ENCODE measurements around the gene BRD2. TPM values are rescaled to one million over a fixed set of nuclear protein-coding genes. Genes with fewer than 3 reads are reported as not detected.
A peak's percentile ranks its signal among the peaks of the same experiment; 100 is the strongest.

BRD2 gene
- total RNA-seq: 295 and 306 TPM in 2 replicates

- H3K4me3 Mint-ChIP-seq (ENCODE audit: low read depth): peak within 1 kb of the TSS; percentile 94
- intact Hi-C loops (cut with micrococcal nuclease): loop anchor here (1.0 to 2.0 kb wide), 2 partner anchors 23 to 35 kb away; no protein-coding TSS in a partner anchor
- peaks cover 30% of the 10 kb centered on the region for H3K4me1 Mint-ChIP-seq (ENCODE audit: low read depth)
- peaks cover 36% of the 10 kb centered on the region for H3K36me3 Mint-ChIP-seq (ENCODE audit: low read depth)
- peak; percentile 97 for DNase-seq (ENCODE audit: low spot score)
- H3K27ac Mint-ChIP-seq: peak within 1 kb of the TSS; percentile 98
- no peaks in the 10 kb centered on the region for H3K9me3 Mint-ChIP-seq
- no peaks in the 10 kb centered on the region for H3K27me3 Mint-ChIP-seq (ENCODE audit: low read depth)
Measured at GRCh38 chr6:32968093-32968866, at the start of gene BRD2. TSS of gene BRD2 (plus strand) at chr6:32968594. CDS start at chr6:32972899, 4,305 bp downstream.

GRCh38 chr6:32920715-32921114, 47.7 kb upstream of the BRD2 start:
- H3K27me3 Mint-ChIP-seq (ENCODE audit: low read depth): peaks cover 41% of the 10 kb centered on the region
- H3K9me3 Mint-ChIP-seq: no peaks in the 10 kb centered on the region
- intact Hi-C loops (cut with micrococcal nuclease): no loop called here
- H3K27ac Mint-ChIP-seq: no peak overlapping the region
- DNase-seq (ENCODE audit: low spot score): no peak
- no peak overlapping the region for H3K4me3 Mint-ChIP-seq (ENCODE audit: low read depth)
- H3K36me3 Mint-ChIP-seq (ENCODE audit: low read depth): no peaks in the 10 kb centered on the region
- H3K4me1 Mint-ChIP-seq (ENCODE audit: low read depth): peaks cover 9% of the 10 kb centered on the region

GRCh38 chr6:32922083-32922482, 46.3 kb upstream of the BRD2 start:
- Mint-ChIP-seq H3K4me3 (ENCODE audit: low read depth) (no peak overlapping the region), H3K36me3 (ENCODE audit: low read depth) (no peaks in the 10 kb centered on the region), H3K4me1 (ENCODE audit: low read depth) (no peaks in the 10 kb centered on the region), H3K27ac (no peak overlapping the region), H3K9me3 (no peaks in the 10 kb centered on the region), H3K27me3 (ENCODE audit: low read depth) (peaks cover 40% of the 10 kb centered on the region)
- DNase-seq (ENCODE audit: low spot score): no peak
- intact Hi-C loops (cut with micrococcal nuclease): no loop called here

GRCh38 chr6:32931211-32931610, 37.2 kb upstream of the BRD2 start:
- H3K9me3 Mint-ChIP-seq: no peaks in the 10 kb centered on the region
- intact Hi-C loops (cut with micrococcal nuclease): no loop called here
- no peak overlapping the region for H3K4me3 Mint-ChIP-seq (ENCODE audit: low read depth)
- H3K36me3 Mint-ChIP-seq (ENCODE audit: low read depth): no peaks in the 10 kb centered on the region
- peaks cover 23% of the 10 kb centered on the region for H3K27me3 Mint-ChIP-seq (ENCODE audit: low read depth)
- no peak for DNase-seq (ENCODE audit: low spot score)
- no peak overlapping the region for H3K27ac Mint-ChIP-seq
- peaks cover 7% of the 10 kb centered on the region for H3K4me1 Mint-ChIP-seq (ENCODE audit: low read depth)

GRCh38 chr6:32932132-32932868, 36.1 kb upstream of the BRD2 start:
- no peaks in the 10 kb centered on the region for H3K36me3 Mint-ChIP-seq (ENCODE audit: low read depth)
- no peaks in the 10 kb centered on the region for H3K9me3 Mint-ChIP-seq
- DNase-seq (ENCODE audit: low spot score): no peak
- H3K4me1 Mint-ChIP-seq (ENCODE audit: low read depth): peaks cover 7% of the 10 kb centered on the region
- H3K27ac Mint-ChIP-seq: no peak overlapping the region
- intact Hi-C loops (cut with micrococcal nuclease): loop anchor here (2.0 kb wide), 2 partner anchors 15 to 53 kb away; no protein-coding TSS in a partner anchor
- H3K27me3 Mint-ChIP-seq (ENCODE audit: low read depth): peaks cover 18% of the 10 kb centered on the region
- H3K4me3 Mint-ChIP-seq (ENCODE audit: low read depth): no peak overlapping the region

DNA sequence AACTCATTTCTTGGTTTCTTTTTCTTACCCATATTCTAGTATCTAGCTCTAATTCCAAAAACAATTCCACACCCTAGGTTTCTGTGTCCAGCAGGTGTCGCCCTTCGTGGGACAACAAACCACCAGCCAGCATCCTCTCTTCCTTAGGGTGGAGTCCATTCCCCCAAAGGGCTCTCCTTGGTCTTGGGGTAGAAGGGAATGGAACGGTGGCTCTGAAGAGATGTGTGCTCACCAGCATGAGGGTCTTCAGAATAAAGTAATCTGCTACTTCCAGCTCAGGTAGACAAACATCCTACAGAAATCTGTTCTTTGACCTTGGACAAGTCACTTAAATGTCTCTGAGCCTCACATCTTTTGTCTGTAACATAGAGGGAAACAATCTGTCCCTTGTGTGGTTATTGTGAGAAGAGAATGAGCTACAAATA, 34.7 kb upstream of the BRD2 start:
- peaks cover 10% of the 10 kb centered on the region for H3K4me1 Mint-ChIP-seq (ENCODE audit: low read depth)
- H3K27me3 Mint-ChIP-seq (ENCODE audit: low read depth): peaks cover 15% of the 10 kb centered on the region
- no peak overlapping the region for H3K4me3 Mint-ChIP-seq (ENCODE audit: low read depth)
- peak; percentile 63 for DNase-seq (ENCODE audit: low spot score)
- intact Hi-C loops (cut with micrococcal nuclease): loop anchor here (1.0 to 2.0 kb wide), 4 partner anchors 8 to 51 kb away; partner anchors contain the start of genes BRD2 and HLA-DMB
- no peaks in the 10 kb centered on the region for H3K9me3 Mint-ChIP-seq
- H3K36me3 Mint-ChIP-seq (ENCODE audit: low read depth): no peaks in the 10 kb centered on the region
- no peak overlapping the region for H3K27ac Mint-ChIP-seq

DNA sequence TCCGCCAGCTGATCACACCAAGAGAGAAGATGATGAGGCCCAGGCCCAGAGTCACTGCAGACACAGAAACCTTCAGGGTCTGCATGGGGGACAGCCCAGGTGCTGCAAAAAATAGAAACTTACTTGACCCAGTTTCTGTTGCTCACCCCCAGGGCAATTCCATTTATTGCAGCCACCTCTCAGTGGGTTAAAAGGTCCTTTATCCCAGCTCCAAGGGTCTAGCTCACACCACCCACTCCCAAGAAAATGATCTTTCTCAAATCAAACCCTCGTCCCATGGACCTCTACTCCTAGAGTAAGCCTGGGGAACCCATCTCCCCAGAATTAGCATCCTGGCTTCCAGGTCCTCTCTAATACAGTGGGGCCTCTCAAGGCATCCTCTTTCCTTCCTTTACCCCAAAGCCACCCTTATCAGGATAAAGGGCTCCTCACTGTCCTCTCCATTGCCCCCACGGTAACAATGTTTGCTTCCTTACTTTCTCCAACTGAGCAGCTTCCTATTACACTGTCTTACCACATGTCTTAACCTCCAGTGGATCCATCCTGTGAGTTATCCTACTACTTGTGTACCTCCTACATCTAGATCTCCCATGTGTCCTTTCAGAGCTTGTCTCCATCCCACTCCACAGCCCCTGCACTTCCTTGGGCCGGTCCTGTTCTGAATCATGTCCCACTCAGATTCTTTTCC, 32.7 kb upstream of the BRD2 start:
- no peaks in the 10 kb centered on the region for H3K9me3 Mint-ChIP-seq
- no peaks in the 10 kb centered on the region for H3K36me3 Mint-ChIP-seq (ENCODE audit: low read depth)
- no peak overlapping the region for H3K27ac Mint-ChIP-seq
- intact Hi-C loops (cut with micrococcal nuclease): no loop called here
- peaks cover 6% of the 10 kb centered on the region for H3K27me3 Mint-ChIP-seq (ENCODE audit: low read depth)
- peaks cover 16% of the 10 kb centered on the region for H3K4me1 Mint-ChIP-seq (ENCODE audit: low read depth)
- no peak for DNase-seq (ENCODE audit: low spot score)
- H3K4me3 Mint-ChIP-seq (ENCODE audit: low read depth): no peak overlapping the region

DNA sequence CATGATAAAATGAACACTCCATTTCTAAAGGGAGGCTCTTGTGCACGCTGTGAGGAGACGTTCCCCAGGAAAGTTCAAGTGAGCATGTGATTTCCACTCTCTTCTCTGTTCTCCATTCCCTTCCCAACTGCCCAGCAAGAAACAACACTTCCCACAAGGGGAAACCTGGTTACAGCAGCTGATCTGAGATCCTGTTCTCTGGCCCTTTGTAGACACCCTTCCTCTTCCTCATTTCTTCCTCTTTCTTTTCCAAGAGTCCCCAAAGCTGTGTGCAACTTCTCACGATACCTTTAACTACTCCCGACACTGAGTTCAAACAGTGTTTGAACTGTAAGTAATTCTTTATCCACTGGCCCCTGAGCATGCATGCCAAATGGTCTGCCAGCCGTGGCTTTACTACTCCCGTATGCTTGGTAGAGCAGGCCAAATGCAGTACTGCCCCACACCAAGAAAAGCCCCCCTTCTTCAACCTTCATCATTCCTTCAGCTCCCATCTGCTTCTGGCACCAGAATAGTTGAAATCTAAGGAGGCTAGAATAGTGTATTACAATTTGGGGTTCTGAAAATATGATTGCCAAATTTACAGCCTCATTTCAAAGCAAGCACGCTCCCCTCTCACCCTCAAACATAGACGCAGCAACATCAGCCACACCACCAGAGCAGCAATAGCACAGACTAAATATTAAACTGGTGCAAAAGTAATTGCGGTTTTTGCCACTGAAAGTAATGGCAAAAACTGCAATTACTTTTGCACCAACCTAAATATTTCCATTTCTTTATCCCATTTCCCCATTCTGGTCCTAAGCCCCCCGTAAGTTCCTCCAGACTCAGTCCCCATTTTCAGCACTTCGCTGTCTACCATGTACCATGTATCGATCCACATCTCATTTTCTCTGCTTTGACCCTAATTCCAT, 31.9 kb upstream of the BRD2 start:
- no peak for DNase-seq (ENCODE audit: low spot score)
- H3K4me3 Mint-ChIP-seq (ENCODE audit: low read depth): no peak overlapping the region
- H3K36me3 Mint-ChIP-seq (ENCODE audit: low read depth): no peaks in the 10 kb centered on the region
- no peaks in the 10 kb centered on the region for H3K9me3 Mint-ChIP-seq
- intact Hi-C loops (cut with micrococcal nuclease): no loop called here
- no peak overlapping the region for H3K27ac Mint-ChIP-seq
- H3K27me3 Mint-ChIP-seq (ENCODE audit: low read depth): peaks cover 4% of the 10 kb centered on the region
- peaks cover 24% of the 10 kb centered on the region for H3K4me1 Mint-ChIP-seq (ENCODE audit: low read depth)

GRCh38 chr6:32937230-32937633, 31.2 kb upstream of the BRD2 start:
- intact Hi-C loops (cut with micrococcal nuclease): no loop called here

GRCh38 chr6:32938494-32938893, 29.9 kb upstream of the BRD2 start:
- Mint-ChIP-seq H3K36me3 (ENCODE audit: low read depth) (no peaks in the 10 kb centered on the region), H3K27ac (no peak overlapping the region), H3K27me3 (ENCODE audit: low read depth) (no peaks in the 10 kb centered on the region), H3K4me1 (ENCODE audit: low read depth) (peaks cover 40% of the 10 kb centered on the region), H3K9me3 (no peaks in the 10 kb centered on the region), H3K4me3 (ENCODE audit: low read depth) (no peak overlapping the region)
- intact Hi-C loops (cut with micrococcal nuclease): no loop called here
- DNase-seq (ENCODE audit: low spot score): no peak

More at GRCh38 chr6:32937230-32937633, 31.2 kb upstream of the BRD2 start:
- peaks cover 29% of the 10 kb centered on the region for H3K4me1 Mint-ChIP-seq (ENCODE audit: low read depth)
- no peaks in the 10 kb centered on the region for H3K36me3 Mint-ChIP-seq (ENCODE audit: low read depth)
- H3K9me3 Mint-ChIP-seq: no peaks in the 10 kb centered on the region
- DNase-seq (ENCODE audit: low spot score): no peak
- H3K4me3 Mint-ChIP-seq (ENCODE audit: low read depth): no peak overlapping the region
- H3K27me3 Mint-ChIP-seq (ENCODE audit: low read depth): peaks cover 4% of the 10 kb centered on the region
- H3K27ac Mint-ChIP-seq: no peak overlapping the region

GRCh38 chr6:32940656-32941213, 27.7 kb upstream of the BRD2 start, which contains the start of gene HLA-DMB:
TSS of gene HLA-DMB (minus strand) at chr6:32941028. CDS start at chr6:32940807, 221 bp downstream.
- intact Hi-C loops (cut with micrococcal nuclease): loop anchor here (1.0 kb wide), 1 partner anchor 7 kb away; no protein-coding TSS in a partner anchor
- Mint-ChIP-seq H3K4me1 (ENCODE audit: low read depth) (peaks cover 55% of the 10 kb centered on the region), H3K9me3 (peaks cover 10% of the 10 kb centered on the region), H3K4me3 (ENCODE audit: low read depth) (peak within 1 kb of the TSS; percentile 77), H3K27ac (peak within 1 kb of the TSS; percentile 91), H3K27me3 (ENCODE audit: low read depth) (no peaks in the 10 kb centered on the region), H3K36me3 (ENCODE audit: low read depth) (peaks cover 6% of the 10 kb centered on the region)
- DNase-seq (ENCODE audit: low spot score): peak; percentile 48
